Large intestine (tissue), 12 donors: ENCODE data around the gene IPP. TPM values are rescaled to one million over a fixed set of nuclear protein-coding genes. Genes with fewer than 3 reads are reported as not detected.
A peak's percentile ranks its signal among the peaks of the same experiment; 100 is the strongest.

Experiments
- DNase-seq, 2 donors: peaks; one replicate each; pipeline versions ENCODE4 v3.0.0 to v3.0.0-alpha.2; 2013
- H3K27ac ChIP-seq: one replicate; pipeline ENCODE4 v1.5.1; 2013; ENCODE audit warnings: low read length
- H3K27me3 ChIP-seq: 2 replicates; pipeline ENCODE4 v1.6.1; 2013; ENCODE audit warnings: low read length; ENCODE audit not compliant: control insufficient read depth, insufficient read depth
- H3K36me3 ChIP-seq: 2 replicates; pipeline ENCODE4 v1.6.1; 2013; ENCODE audit warnings: low read length; ENCODE audit not compliant: control insufficient read depth, insufficient read depth
- H3K4me1 ChIP-seq: one replicate; pipeline ENCODE4 v1.6.1; 2013; ENCODE audit warnings: low read length; ENCODE audit not compliant: control insufficient read depth, insufficient read depth
- H3K4me3 ChIP-seq: one replicate; pipeline ENCODE4 v1.5.1; 2013; ENCODE audit warnings: low read length
- H3K9me3 ChIP-seq: one replicate; pipeline ENCODE4 v1.6.1; 2013; ENCODE audit warnings: mild to moderate bottlenecking, low read depth, low read length, moderate library complexity; ENCODE audit not compliant: control insufficient read depth
- WGBS: methylation state at CpG from one replicate; pipeline ENCODE4 v1.1.5; 2013; ENCODE audit warnings: low lambda C conversion rate; ENCODE audit not compliant: insufficient coverage; 5-methylcytosine and 5-hydroxymethylcytosine counted together
- long read RNA-seq, 11 donors: transcript quantifications; one replicate each; lab custom pipeline, GENCODE V29; 2026
- polyA plus RNA-seq: library from polyadenylated mRNA; unstranded; fragments of 120-200 nt; gene quantifications from one replicate; pipeline ENCODE4 v1.2.1, GENCODE V29; 2013

Gene IPP
- polyA plus RNA-seq = 16.8 TPM
- long read RNA-seq, donor 1 = 0 reads
- long read RNA-seq, donor 2, transcript IPP-202 (9 exons, 3,113 nt) = major isoform, 6 of 6 reads
- long read RNA-seq, donor 2, partial matches to known transcripts = 0 of 6 reads
- long read RNA-seq, donor 2, other reads (novel, unspliced or antisense) = 0 of 6 reads
- long read RNA-seq, donor 3 = 0 reads
- long read RNA-seq, donor 4 = 0 reads
- long read RNA-seq, donor 5, partial matches to known transcripts = 0 of 2 reads
- long read RNA-seq, donor 5, other reads (novel, unspliced or antisense) = 0 of 2 reads
- long read RNA-seq, donor 6, partial matches to known transcripts = 0 of 1 reads
- long read RNA-seq, donor 6, other reads (novel, unspliced or antisense) = 0 of 1 reads
- long read RNA-seq, donor 7, partial matches to known transcripts = 0 of 1 reads
- long read RNA-seq, donor 7, other reads (novel, unspliced or antisense) = 0 of 1 reads
- long read RNA-seq, donor 8, partial matches to known transcripts = 0 of 2 reads
- long read RNA-seq, donor 8, other reads (novel, unspliced or antisense) = 0 of 2 reads
- long read RNA-seq, donor 9, partial matches to known transcripts = 61 of 104 reads
- long read RNA-seq, donor 9, other reads (novel, unspliced or antisense) = 42 of 104 reads
- long read RNA-seq, donor 10, partial matches to known transcripts = 0 of 2 reads
- long read RNA-seq, donor 10, other reads (novel, unspliced or antisense) = 0 of 2 reads
- long read RNA-seq, donor 11, partial matches to known transcripts = 0 of 2 reads
- long read RNA-seq, donor 11, other reads (novel, unspliced or antisense) = 0 of 2 reads

- Histone ChIP-seq H3K4me1 (peaks cover 8% of the 10 kb centered on the region), H3K4me3 (peak within 1 kb of the TSS; percentile 86), H3K36me3 (peaks cover 3% of the 10 kb centered on the region), H3K27me3 (no peaks in the 10 kb centered on the region), H3K27ac (peak within 1 kb of the TSS; percentile 99), H3K9me3 (peaks cover 6% of the 10 kb centered on the region)
- 4% methylated on average over 4 of the region's 58 CpGs for WGBS
- DNase-seq = peak; percentile 98 to 99
Measured at GRCh38 chr1:45750298-45751038, at the start of gene IPP. TSS of gene IPP (minus strand) at chr1:45750653. CDS start at chr1:45746411, 4,242 bp downstream.

DNA sequence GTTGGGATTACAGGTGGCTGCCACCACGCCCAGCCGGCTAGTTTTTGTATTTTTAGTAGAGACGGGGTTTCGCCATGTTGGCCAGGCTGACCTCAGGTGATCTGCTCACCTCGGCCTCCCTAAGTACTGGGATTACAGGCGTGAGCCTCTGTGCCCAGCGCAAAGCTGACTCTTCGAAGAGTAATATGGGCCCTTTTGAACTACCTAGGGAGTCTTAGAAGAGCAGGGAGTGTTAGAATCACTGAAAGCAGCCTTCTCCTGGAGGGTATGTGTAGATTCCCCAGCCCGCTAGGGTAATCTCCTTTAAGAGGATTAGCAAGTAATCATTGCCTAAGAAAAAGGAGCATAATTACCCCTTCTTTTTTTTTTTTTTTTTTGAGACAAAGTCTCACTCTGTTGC, 46.5 kb upstream of the IPP start:
- no peaks in the 10 kb centered on the region for H3K4me1 ChIP-seq
- H3K27ac ChIP-seq = no peak overlapping the region
- H3K9me3 ChIP-seq = no peaks in the 10 kb centered on the region
- H3K36me3 ChIP-seq = no peaks in the 10 kb centered on the region
- no peak for DNase-seq
- H3K4me3 ChIP-seq = no peak overlapping the region
- no CpG with 5 or more reads among the region's 9 CpGs for WGBS
- H3K27me3 ChIP-seq = no peaks in the 10 kb centered on the region

DNA sequence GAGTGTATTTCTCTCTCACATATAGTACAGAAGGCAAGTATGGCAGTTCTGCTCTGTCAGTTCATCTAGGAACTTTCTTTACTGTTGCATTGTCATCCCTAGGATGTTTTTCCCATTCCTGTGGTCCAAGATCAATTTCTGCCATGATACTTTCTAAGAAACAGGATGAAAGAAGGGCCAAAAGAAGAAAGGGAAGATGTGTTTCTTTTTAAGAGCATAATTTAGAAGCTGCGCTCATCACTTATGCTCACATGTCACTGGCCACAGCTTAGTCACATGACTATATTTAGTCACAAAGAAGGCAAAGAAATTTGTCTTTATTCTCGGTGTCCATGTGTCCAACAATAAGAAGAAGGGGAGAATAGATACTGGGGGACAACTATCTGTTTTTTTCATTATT, 45.9 kb upstream of the IPP start:
- no peak for DNase-seq
- Histone ChIP-seq H3K27me3 (no peaks in the 10 kb centered on the region), H3K36me3 (no peaks in the 10 kb centered on the region), H3K27ac (no peak overlapping the region), H3K4me3 (no peak overlapping the region), H3K9me3 (no peaks in the 10 kb centered on the region), H3K4me1 (no peaks in the 10 kb centered on the region)
- WGBS = 17% methylated on average over 1 of the region's 2 CpGs

- no peaks in the 10 kb centered on the region for H3K36me3 ChIP-seq
- no peaks in the 10 kb centered on the region for H3K4me1 ChIP-seq
- WGBS = 80% methylated on average over 3 of the region's 7 CpGs
- no peak overlapping the region for H3K4me3 ChIP-seq
- no peaks in the 10 kb centered on the region for H3K9me3 ChIP-seq
- no peaks in the 10 kb centered on the region for H3K27me3 ChIP-seq
- no peak overlapping the region for H3K27ac ChIP-seq
- DNase-seq = no peak
Measured at GRCh38 chr1:45793942-45794604, 43.6 kb upstream of the IPP start.

DNA sequence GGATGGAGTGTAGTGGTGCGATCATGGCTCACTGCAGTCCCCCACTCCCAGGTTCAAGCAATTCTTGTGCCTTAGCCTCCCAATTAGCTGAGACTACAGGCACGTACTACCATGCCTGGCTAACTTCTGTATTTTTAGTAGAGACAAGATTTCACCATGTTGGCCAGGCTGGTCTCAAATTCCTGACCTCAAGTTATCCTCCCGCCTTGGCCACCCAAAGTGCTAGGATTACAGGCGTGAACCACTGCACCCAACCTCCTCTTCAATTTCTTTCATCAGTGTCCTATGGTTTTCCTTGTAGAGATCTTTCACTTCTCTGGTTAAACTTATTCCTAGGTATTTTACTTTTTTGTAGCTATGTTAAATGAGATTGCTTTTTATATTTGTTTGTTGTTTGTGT, 42.3 kb upstream of the IPP start:
- Histone ChIP-seq H3K4me3 (no peak overlapping the region), H3K27ac (no peak overlapping the region), H3K4me1 (no peaks in the 10 kb centered on the region), H3K27me3 (no peaks in the 10 kb centered on the region), H3K9me3 (no peaks in the 10 kb centered on the region), H3K36me3 (no peaks in the 10 kb centered on the region)
- no peak for DNase-seq
- no CpG with 5 or more reads among the region's 4 CpGs for WGBS

DNA sequence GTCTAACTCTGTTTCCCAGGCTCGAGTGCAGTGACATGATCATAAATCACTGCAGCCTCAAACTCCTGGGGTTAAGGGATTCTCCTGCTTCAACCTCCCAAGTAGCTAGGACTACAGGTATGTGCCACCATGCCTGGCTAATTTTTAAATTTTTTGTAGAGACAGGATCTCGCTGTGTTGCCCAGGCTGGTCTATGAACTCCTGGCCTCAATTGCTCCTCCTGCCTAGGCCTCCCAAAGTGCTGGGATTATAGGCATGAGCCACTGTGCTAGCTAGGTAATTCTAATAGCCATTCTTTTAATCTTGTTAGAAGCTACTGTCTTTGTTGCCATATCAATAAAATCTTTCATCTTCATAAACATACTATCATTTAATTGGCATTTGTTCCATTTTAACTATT, 39.1 kb upstream of the IPP start:
- WGBS = no CpG with 5 or more reads among the region's 2 CpGs
- no peaks in the 10 kb centered on the region for H3K27me3 ChIP-seq

DNA sequence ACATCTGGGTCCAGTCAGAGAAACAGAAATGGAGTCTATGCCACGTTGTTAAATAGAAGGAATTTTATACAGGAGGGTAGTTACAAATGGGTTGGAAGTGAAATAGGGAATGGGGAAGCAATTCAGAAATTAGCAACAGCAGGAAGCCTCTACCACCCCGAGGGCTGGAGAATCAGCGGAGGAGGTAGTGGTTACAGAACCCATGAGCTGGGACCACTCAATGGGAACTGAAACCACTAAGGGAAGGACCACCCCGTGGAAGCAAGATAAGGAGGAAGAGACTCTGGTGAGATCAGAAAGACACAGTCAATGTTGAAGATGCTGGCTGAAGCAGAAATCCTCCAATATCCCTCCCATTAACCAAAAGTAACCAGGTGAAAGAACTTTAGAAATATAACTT, 37.5 kb upstream of the IPP start:
- no peak for DNase-seq
- H3K27ac ChIP-seq = no peak overlapping the region
- 100% methylated on average over 1 of the region's 4 CpGs for WGBS

More for the DNA sequence above, 39.1 kb upstream of the IPP start:
- Histone ChIP-seq H3K27ac (no peak overlapping the region), H3K4me3 (no peak overlapping the region), H3K36me3 (no peaks in the 10 kb centered on the region), H3K4me1 (no peaks in the 10 kb centered on the region), H3K9me3 (no peaks in the 10 kb centered on the region)
- no peak for DNase-seq

DNA sequence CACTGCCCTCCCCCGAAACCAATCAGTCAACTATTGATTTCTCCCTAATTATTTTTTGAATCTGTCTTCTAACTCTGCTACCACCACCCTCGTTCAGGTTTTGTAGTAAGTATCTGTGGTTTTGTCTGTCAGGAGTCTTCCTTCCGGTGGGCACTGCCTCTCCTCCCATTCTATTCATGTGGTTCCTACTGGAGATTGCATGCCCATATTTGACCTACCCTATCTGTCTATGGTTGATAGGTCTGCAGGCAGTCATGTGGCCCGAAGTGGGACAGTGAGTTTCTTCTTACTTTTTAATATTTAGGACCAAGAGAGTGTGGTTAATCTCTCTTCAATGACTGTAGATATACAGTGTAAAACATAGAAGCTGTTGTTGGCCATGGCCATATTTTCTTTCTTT, 35.1 kb upstream of the IPP start:
- no peak for DNase-seq
- Histone ChIP-seq H3K9me3 (no peaks in the 10 kb centered on the region), H3K27ac (no peak overlapping the region)

More for the DNA sequence above, 37.5 kb upstream of the IPP start:
- Histone ChIP-seq H3K9me3 (no peaks in the 10 kb centered on the region), H3K4me3 (no peak overlapping the region), H3K4me1 (no peaks in the 10 kb centered on the region), H3K27me3 (no peaks in the 10 kb centered on the region), H3K36me3 (no peaks in the 10 kb centered on the region)

GRCh38 chr1:45775794-45776193, 25.3 kb upstream of the IPP start:
- no peaks in the 10 kb centered on the region for H3K36me3 ChIP-seq
- no CpG with 5 or more reads among the region's 3 CpGs for WGBS
- no peaks in the 10 kb centered on the region for H3K27me3 ChIP-seq
- DNase-seq = no peak
- H3K4me1 ChIP-seq = no peaks in the 10 kb centered on the region
- H3K9me3 ChIP-seq = no peaks in the 10 kb centered on the region
- H3K4me3 ChIP-seq = no peak overlapping the region
- no peak overlapping the region for H3K27ac ChIP-seq

More for the DNA sequence above, 35.1 kb upstream of the IPP start:
- H3K27me3 ChIP-seq = no peaks in the 10 kb centered on the region
- no peaks in the 10 kb centered on the region for H3K36me3 ChIP-seq
- 100% methylated on average over 1 of the region's 4 CpGs for WGBS
- no peaks in the 10 kb centered on the region for H3K4me1 ChIP-seq
- no peak overlapping the region for H3K4me3 ChIP-seq

DNA sequence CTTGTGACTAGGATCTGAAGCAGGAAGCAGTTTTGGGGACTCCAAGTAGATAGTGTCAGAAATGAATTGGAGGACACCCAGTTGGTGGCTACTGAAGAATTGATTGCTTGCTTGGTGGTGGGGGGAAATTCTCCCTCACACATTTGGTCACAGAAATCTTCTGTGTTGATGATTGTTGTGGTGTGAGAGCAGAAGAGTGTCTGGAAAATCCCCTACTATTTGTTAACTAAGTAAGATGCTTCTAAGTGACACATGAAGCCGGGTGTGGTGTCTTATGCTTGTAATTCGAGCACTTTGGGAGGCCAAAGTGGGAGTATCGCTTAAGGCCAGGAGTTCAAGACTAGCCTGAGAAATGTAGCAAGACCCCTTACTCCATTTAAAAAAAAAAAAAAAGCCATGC, 22.5 kb upstream of the IPP start:
- H3K4me1 ChIP-seq = no peaks in the 10 kb centered on the region
- no peaks in the 10 kb centered on the region for H3K27me3 ChIP-seq
- no peak overlapping the region for H3K4me3 ChIP-seq
- H3K27ac ChIP-seq = no peak overlapping the region
- no CpG with 5 or more reads among the region's 3 CpGs for WGBS
- H3K36me3 ChIP-seq = no peaks in the 10 kb centered on the region
- H3K9me3 ChIP-seq = no peaks in the 10 kb centered on the region
- no peak for DNase-seq
